Naive thymus-derived CD4-positive, alpha-beta T cell (primary cell): Measurements from ENCODE around the gene ACO2. TPM values are rescaled to one million over a fixed set of nuclear protein-coding genes. Genes with fewer than 3 reads are reported as not detected.

Source experiments
- ATAC-seq: fragments of 150-1000 bp; cut with Tn5 transposase; 2 replicates; pipeline ENCODE4 v1.10.0; 2021; ENCODE audit warnings: mild to moderate bottlenecking, moderate library complexity
- CTCF ChIA-PET: fragments of 350-600 bp; sonication (Branson Sonifier 250); formaldehyde crosslinking; loops from one replicate; lab custom pipeline; 2021; ENCODE audit warnings: antibody characterized with exemption; lab: Charles Lee
- POLR2A ChIA-PET: fragments of 350-600 bp; sonication (Branson Sonifier 250); formaldehyde crosslinking; loops from one replicate; lab custom pipeline; 2021; ENCODE audit warnings: antibody characterized with exemption, inconsistent platforms; lab: Charles Lee
- DNase-seq, 9 donors: peaks; one replicate each; pipeline versions ENCODE4 v3.0.0 to v3.0.0-alpha.2; 2020 to 2022; ENCODE audit warnings: mixed read lengths in 1 of 9
- H3K27ac ChIP-seq: one replicate; pipeline ENCODE4 v1.7.0; 2013; ENCODE audit warnings: mild to moderate bottlenecking, low read depth, low read length, moderate library complexity
- H3K27me3 ChIP-seq, 2 donors: one replicate each; pipeline ENCODE4 v1.7.0; 2013; ENCODE audit warnings: low read length in 2 of 2, mild to moderate bottlenecking in 2 of 2, moderate library complexity in 2 of 2; ENCODE audit not compliant: control insufficient read depth in 2 of 2, insufficient read depth in 2 of 2
- H3K36me3 ChIP-seq, 3 experiments: 1 replicate in 2 of 3; 2 replicates in 1 of 3; pipeline ENCODE4 v1.7.0; 2013; ENCODE audit warnings: low read length in 3 of 3, mild to moderate bottlenecking in 3 of 3, moderate library complexity in 1 of 3; ENCODE audit not compliant: insufficient read depth in 3 of 3, control insufficient read depth in 2 of 3
- H3K4me1 ChIP-seq, 2 donors: one replicate each; pipeline ENCODE4 v1.7.0; 2013; ENCODE audit warnings: low read length in 2 of 2, mild to moderate bottlenecking in 2 of 2, moderate library complexity in 1 of 2; ENCODE audit not compliant: control insufficient read depth in 2 of 2, insufficient read depth in 2 of 2
- H3K4me3 ChIP-seq: 2 replicates; pipeline ENCODE4 v1.7.0; 2013; ENCODE audit warnings: mild to moderate bottlenecking, low read length
- H3K9me3 ChIP-seq, 3 experiments: 1 replicate in 2 of 3; 2 replicates in 1 of 3; pipeline ENCODE4 v1.7.0; 2013; ENCODE audit warnings: low read length in 3 of 3; ENCODE audit not compliant: control insufficient read depth in 2 of 3
- H3K27ac Mint-ChIP-seq, 9 donors: one replicate each; pipeline ENCODE4 v1.8.0; 2020 to 2022; ENCODE audit warnings: mixed read lengths in 9 of 9, mild to moderate bottlenecking in 8 of 9, moderate library complexity in 5 of 9, inconsistent platforms in 2 of 9
- H3K27me3 Mint-ChIP-seq, 5 donors: one replicate each; pipeline ENCODE4 v1.8.0; 2021 to 2022; ENCODE audit warnings: mixed read lengths in 5 of 5, mild to moderate bottlenecking in 1 of 5
- H3K36me3 Mint-ChIP-seq, 5 donors: one replicate each; pipeline ENCODE4 v1.8.0; 2020 to 2022; ENCODE audit warnings: mixed read lengths in 5 of 5, mild to moderate bottlenecking in 3 of 5, inconsistent platforms in 1 of 5
- H3K4me1 Mint-ChIP-seq, 7 donors: one replicate each; pipeline ENCODE4 v1.8.0; 2020 to 2022; ENCODE audit warnings: mixed read lengths in 7 of 7, mild to moderate bottlenecking in 3 of 7, inconsistent platforms in 1 of 7
- H3K4me3 Mint-ChIP-seq, 10 donors: one replicate each; pipeline ENCODE4 v1.8.0; 2020 to 2022; ENCODE audit warnings: mild to moderate bottlenecking in 10 of 10, mixed read lengths in 10 of 10, moderate library complexity in 6 of 10, inconsistent platforms in 2 of 10
- H3K9me3 Mint-ChIP-seq, 11 donors: one replicate each; pipeline ENCODE4 v1.8.0; 2020 to 2022; ENCODE audit warnings: mixed read lengths in 11 of 11, mild to moderate bottlenecking in 4 of 11, inconsistent platforms in 1 of 11, moderate library complexity in 1 of 11
- intact Hi-C, 2 donors: fragments of 100-400 bp; cut with micrococcal nuclease; formaldehyde crosslinking; loops; one replicate each; pipeline ENCODE4 v1.15.1; 2023
- polyA plus RNA-seq, 2 donors: library from polyadenylated mRNA; unstranded; fragments of 300-500 nt; fragmentation: Illumina TruSeq; gene quantifications; one replicate each; pipeline ENCODE4 v1.2.3, GENCODE V29; 2021
- total RNA-seq, 6 experiments: library from RNA in 5 of 6; stranded (reverse) in 5 of 6; gene quantifications; 1 replicate in 5 of 6; 2 replicates in 1 of 6; pipeline ENCODE4 v1.2.3 and lab custom pipeline; 2021 to 2026

Gene ACO2
- total and polyA plus RNA-seq, 7 experiments from 2014 or later = 60.5 to 101 (median 70.3) TPM

- POLR2A ChIA-PET = interaction anchor here (1.0 to 2.6 kb wide), 2 partner anchors 78 to 120 kb away, joined by 8 read pairs; partner anchors contain the start of gene TOB2
- peak overlapping the region in 1 of 10 donors; percentile 52 for H3K4me3 Mint-ChIP-seq
- no peak for ATAC-seq
- H3K27me3 Mint-ChIP-seq = no peaks in the 10 kb centered on the region
- no peak for DNase-seq
- Histone ChIP-seq H3K36me3 (peaks cover 0 to 69% (median 3%) of the 10 kb centered on the region in 3 experiments), H3K9me3 (no peaks in the 10 kb centered on the region), H3K27me3 (no peaks in the 10 kb centered on the region), H3K4me1 (peaks cover 10 to 16% of the 10 kb centered on the region in 2 donors), H3K4me3 (no peak overlapping the region), H3K27ac (peak overlapping the region; percentile 73)
- H3K27ac Mint-ChIP-seq = peak overlapping the region in 8 of 9 donors; percentile 53 to 87 (median 75)
- intact Hi-C loops = loop anchor here (1.0 to 10.0 kb wide), 4 partner anchors 55 to 599 kb away; partner anchors contain the start of genes PHF5A (in 2 of the 2), ACO2 (in 1 of the 2) and TOB2 (in 1 of the 2)
- H3K4me1 Mint-ChIP-seq = peaks cover 0 to 23% (median 20%) of the 10 kb centered on the region in 7 donors
- H3K9me3 Mint-ChIP-seq = no peaks in the 10 kb centered on the region
- H3K36me3 Mint-ChIP-seq = peaks cover 0 to 4% (median 2%) of the 10 kb centered on the region in 5 donors
- CTCF ChIA-PET = interaction anchor here (1.2 to 5.2 kb wide), 2 partner anchors 73 to 120 kb away, joined by 3 to 77 read pairs; no protein-coding TSS in a partner anchor
Observed at GRCh38 chr22:41523464-41524221, 54.7 kb downstream of the ACO2 start.

GRCh38 chr22:41524251-41524661, 55.3 kb downstream of the ACO2 start:
- POLR2A ChIA-PET = interaction anchor here (0.6 to 2.6 kb wide), 9 partner anchors 20 to 125 kb away, joined by 3 to 8 read pairs (median 4); partner anchors contain the start of genes ACO2, PHF5A, POLR3H and TOB2
- H3K4me1 ChIP-seq = peaks cover 10 to 16% of the 10 kb centered on the region in 2 donors

GRCh38 chr22:41524809-41525449, 56.0 kb downstream of the ACO2 start:
- CTCF ChIA-PET = interaction anchor here (0.8 to 5.2 kb wide), 7 partner anchors 16 to 142 kb away, joined by 3 to 77 read pairs (median 3); no protein-coding TSS in a partner anchor
- Mint-ChIP-seq H3K36me3 (peaks cover 0 to 10% (median 5%) of the 10 kb centered on the region in 5 donors), H3K4me1 (peaks cover 0 to 25% (median 20%) of the 10 kb centered on the region in 7 donors), H3K27me3 (no peaks in the 10 kb centered on the region), H3K4me3 (peak overlapping the region in 6 of 10 donors; percentile 32 to 52 (median 46)), H3K27ac (peak overlapping the region in 8 of 9 donors; percentile 48 to 87 (median 81)), H3K9me3 (no peaks in the 10 kb centered on the region)
- POLR2A ChIA-PET = interaction anchor here (0.6 to 2.6 kb wide), 10 partner anchors 19 to 143 kb away, joined by 3 to 8 read pairs (median 4); partner anchors contain the start of genes ACO2, PHF5A, POLR3H and TEF
- H3K27me3 ChIP-seq = no peaks in the 10 kb centered on the region
- peak overlapping the region; percentile 73 for H3K27ac ChIP-seq
- ATAC-seq (peak; percentile 87), DNase-seq (peak; percentile 31 to 81 (median 76))
- peaks cover 0 to 70% (median 3%) of the 10 kb centered on the region in 3 experiments for H3K36me3 ChIP-seq
- peaks cover 10 to 16% of the 10 kb centered on the region in 2 donors for H3K4me1 ChIP-seq
- no peaks in the 10 kb centered on the region for H3K9me3 ChIP-seq
- intact Hi-C loops = loop anchor here (1.0 to 10.0 kb wide), 5 partner anchors 56 to 600 kb away; partner anchors contain the start of genes PHF5A (in 2 of the 2), ACO2 (in 1 of the 2), TEF (in 1 of the 2) and TOB2 (in 1 of the 2)
- H3K4me3 ChIP-seq = no peak overlapping the region

More at GRCh38 chr22:41524251-41524661, 55.3 kb downstream of the ACO2 start:
- Histone ChIP-seq H3K4me3 (no peak overlapping the region), H3K27me3 (no peaks in the 10 kb centered on the region), H3K27ac (peak overlapping the region; percentile 73), H3K36me3 (peaks cover 0 to 69% (median 3%) of the 10 kb centered on the region in 3 experiments), H3K9me3 (no peaks in the 10 kb centered on the region)
- Mint-ChIP-seq H3K27ac (peak overlapping the region; percentile 48 to 87 (median 78)), H3K4me1 (peaks cover 0 to 25% (median 20%) of the 10 kb centered on the region in 7 donors), H3K36me3 (peaks cover 0 to 8% (median 5%) of the 10 kb centered on the region in 5 donors), H3K4me3 (peak overlapping the region in 3 of 10 donors; percentile 39 to 52 (median 44)), H3K9me3 (no peaks in the 10 kb centered on the region), H3K27me3 (no peaks in the 10 kb centered on the region)
- ATAC-seq (no peak), DNase-seq (no peak)
- intact Hi-C loops = loop anchor here (1.0 to 10.0 kb wide), 4 partner anchors 55 to 599 kb away; partner anchors contain the start of genes PHF5A (in 2 of the 2), ACO2 (in 1 of the 2) and TOB2 (in 1 of the 2)
- CTCF ChIA-PET = interaction anchor here (0.8 to 5.2 kb wide), 6 partner anchors 17 to 143 kb away, joined by 3 to 77 read pairs (median 3); no protein-coding TSS in a partner anchor

- Histone ChIP-seq H3K27ac (peak overlapping the region; percentile 73), H3K4me3 (no peak overlapping the region), H3K9me3 (no peaks in the 10 kb centered on the region), H3K36me3 (peaks cover 0 to 73% (median 3%) of the 10 kb centered on the region in 3 experiments), H3K4me1 (peaks cover 10 to 16% of the 10 kb centered on the region in 2 donors), H3K27me3 (no peaks in the 10 kb centered on the region)
- H3K4me3 Mint-ChIP-seq = no peak overlapping the region
- no peaks in the 10 kb centered on the region for H3K9me3 Mint-ChIP-seq
- peaks cover 0 to 10% (median 5%) of the 10 kb centered on the region in 5 donors for H3K36me3 Mint-ChIP-seq
- peak overlapping the region in 8 of 9 donors; percentile 40 to 89 (median 79) for H3K27ac Mint-ChIP-seq
- ATAC-seq (no peak), DNase-seq (no peak)
- CTCF ChIA-PET = interaction anchor here (0.9 to 5.2 kb wide), 4 partner anchors 16 to 141 kb away, joined by 3 to 77 read pairs (median 6); no protein-coding TSS in a partner anchor
- peaks cover 0 to 25% (median 20%) of the 10 kb centered on the region in 7 donors for H3K4me1 Mint-ChIP-seq
- POLR2A ChIA-PET = interaction anchor here (0.9 to 2.6 kb wide), 6 partner anchors 56 to 144 kb away, joined by 3 to 8 read pairs (median 4); partner anchors contain the start of genes ACO2, PHF5A, TEF and TOB2
- intact Hi-C loops = loop anchor here (1.0 to 10.0 kb wide), 7 partner anchors 19 to 601 kb away; partner anchors contain the start of genes ACO2 (in 1 of the 2), PHF5A (in 1 of the 2), POLR3H (in 1 of the 2) and TEF (in 1 of the 2)
- no peaks in the 10 kb centered on the region for H3K27me3 Mint-ChIP-seq
Observed at GRCh38 chr22:41525450-41526225, 56.7 kb downstream of the ACO2 start.

GRCh38 chr22:41526226-41526829, 57.4 kb downstream of the ACO2 start:
- DNase-seq (no peak), ATAC-seq (no peak)
- Histone ChIP-seq H3K27me3 (no peaks in the 10 kb centered on the region), H3K27ac (peak overlapping the region; percentile 48), H3K9me3 (no peaks in the 10 kb centered on the region), H3K4me1 (peaks cover 10 to 16% of the 10 kb centered on the region in 2 donors), H3K36me3 (peaks cover 0 to 78% (median 3%) of the 10 kb centered on the region in 3 experiments), H3K4me3 (no peak overlapping the region)
- ChIA-PET CTCF (interaction anchor here (0.6 to 5.2 kb wide), 4 partner anchors 27 to 731 kb away, joined by 3 to 77 read pairs (median 3); no protein-coding TSS in a partner anchor), POLR2A (interaction anchor here (0.8 to 1.4 kb wide), 2 partner anchors 8 to 122 kb away, joined by 3 read pairs; no protein-coding TSS in a partner anchor)
- Mint-ChIP-seq H3K4me1 (peaks cover 0 to 25% (median 20%) of the 10 kb centered on the region in 7 donors), H3K4me3 (peak overlapping the region in 1 of 10 donors; percentile 56), H3K27me3 (no peaks in the 10 kb centered on the region), H3K9me3 (no peaks in the 10 kb centered on the region), H3K27ac (peak overlapping the region in 7 of 9 donors; percentile 13 to 89 (median 77)), H3K36me3 (peaks cover 0 to 10% (median 5%) of the 10 kb centered on the region in 5 donors)
- intact Hi-C loops = loop anchor here (1.0 to 10.0 kb wide), 4 partner anchors 18 to 602 kb away; partner anchors contain the start of gene POLR3H (in 1 of the 2)
